Brain microvascular endothelial cell (primary cell): Measurements from ENCODE around the gene SAMD15.

Experiments
- DNase-seq: peaks from one replicate; pipeline ENCODE4 v3.0.0-alpha.2; 2020
- H3K27ac ChIP-seq: fragments of 250-450 bp; sonication (Bioruptor Pico); 2 replicates; pipeline ENCODE4 v1.5.1; 2020; ENCODE audit warnings: mild to moderate bottlenecking, moderate library complexity
- H3K27me3 ChIP-seq: fragments of 250-450 bp; sonication (Bioruptor Pico); replicated peaks from 2 replicates; pipeline ENCODE4 v1.5.1; 2020; ENCODE audit warnings: mild to moderate bottlenecking
- H3K36me3 ChIP-seq: fragments of 250-450 bp; sonication (Bioruptor Pico); replicated peaks from 2 replicates; pipeline ENCODE4 v1.5.1; 2020; ENCODE audit warnings: mild to moderate bottlenecking
- H3K4me3 ChIP-seq: 2 replicates; pipeline ENCODE4 v1.5.1; 2011; ENCODE audit warnings: low read depth, mild to moderate bottlenecking, control low read depth, low read length, moderate library complexity
- CTCF ChIP-seq: IDR thresholded peaks from 2 replicates; pipeline ENCODE4 v1.5.1; 2011; ENCODE audit warnings: low read depth, mild to moderate bottlenecking, moderate library complexity, low read length, control low read depth, inconsistent platforms; ENCODE audit errors: missing control alignments
- in situ Hi-C: cut with HindIII; loops from 2 replicates; pipeline ENCODE4 v1.10.0; 2017; ENCODE audit warnings: low sequenced_read_pairs, low pct_ligation_motif_present

The SAMD15 gene

GRCh38 chr14:77364146-77364545 is 13.0 kb upstream of the SAMD15 start:
- TF ChIP-seq CTCF: no peak
- Histone ChIP-seq H3K4me3 (no peak overlapping the region), H3K27me3 (no peaks in the 10 kb centered on the region), H3K36me3 (no peaks in the 10 kb centered on the region), H3K27ac (no peak overlapping the region)
- DNase-seq: no peak
- in situ Hi-C loops: no loop called here

- Histone ChIP-seq H3K4me3 (no peak overlapping the region), H3K27ac (no peak overlapping the region), H3K27me3 (no peaks in the 10 kb centered on the region), H3K36me3 (no peaks in the 10 kb centered on the region)
- no peak for DNase-seq
- in situ Hi-C loops: no loop called here
- TF ChIP-seq CTCF: no peak
These were observed 7.9 kb upstream of the SAMD15 start for GRCh38 chr14:77369285-77369684.

- no peak for TF ChIP-seq CTCF
- H3K36me3 ChIP-seq: no peaks in the 10 kb centered on the region
- H3K27ac ChIP-seq: no peak overlapping the region
- peak; percentile 20 for DNase-seq
- H3K4me3 ChIP-seq: no peak overlapping the region
- in situ Hi-C loops: no loop called here
- no peaks in the 10 kb centered on the region for H3K27me3 ChIP-seq
These were observed 4.8 kb upstream of the SAMD15 start for GRCh38 chr14:77372304-77372841.

- Histone ChIP-seq H3K36me3 (no peaks in the 10 kb centered on the region), H3K27ac (no peak overlapping the region), H3K4me3 (no peak overlapping the region), H3K27me3 (no peaks in the 10 kb centered on the region)
- DNase-seq: no peak
- in situ Hi-C loops: no loop called here
- TF ChIP-seq CTCF: no peak
These were observed 1.8 kb upstream of the SAMD15 start for GRCh38 chr14:77375164-77375950.

GRCh38 chr14:77375973-77376770 is 1.0 kb upstream of the SAMD15 start:
- no peak for TF ChIP-seq CTCF
- DNase-seq: peak; percentile 7
- in situ Hi-C loops: no loop called here
- Histone ChIP-seq H3K36me3 (no peaks in the 10 kb centered on the region), H3K27ac (peak overlapping the region; percentile 73), H3K4me3 (peak overlapping the region; percentile 89), H3K27me3 (no peaks in the 10 kb centered on the region)
